MM.1S (cell line): ENCODE results near the gene TUBGCP3.

ENCODE experiments used
- EZH2phosphoT487 ChIP-seq: fragments of 300-600 bp; sonication (generic); IDR thresholded peaks from 2 replicates; pipeline ENCODE4 v1.6.1; 2018; ENCODE audit warnings: antibody characterized with exemption, low read length
- TF ChIP-seq, protein P1 (sequence below): fragments of 300-600 bp; sonication (generic); IDR thresholded peaks from 2 replicates; pipeline ENCODE4 v1.5.1; 2016; ENCODE audit warnings: antibody characterized with exemption, low read length, mixed read lengths

DNA sequence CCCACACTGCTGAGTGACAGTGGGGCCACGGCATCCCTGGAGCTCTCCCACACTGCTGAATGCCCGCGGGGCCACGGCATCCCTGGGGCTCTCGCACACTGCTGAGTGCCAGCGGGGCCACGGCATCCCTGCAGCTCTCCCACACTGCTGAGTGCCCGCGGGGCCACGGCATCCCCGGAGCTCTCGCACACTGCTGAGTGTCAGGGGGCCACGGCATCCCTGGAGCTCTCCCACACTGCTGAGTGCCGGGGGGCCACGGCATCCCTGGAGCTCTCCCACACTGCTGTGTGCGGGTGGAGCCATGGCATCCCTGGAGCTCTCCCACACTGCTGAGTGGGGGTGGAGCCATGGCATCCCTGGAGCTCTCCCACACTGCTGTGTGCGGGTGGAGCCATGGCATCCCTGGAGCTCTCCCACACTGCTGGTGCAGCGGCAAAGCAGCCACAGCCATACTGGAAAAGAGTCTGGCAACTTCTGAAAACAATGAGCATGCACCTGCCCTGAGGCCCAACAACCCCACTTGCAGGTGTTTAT is 8.6 kb downstream of the TUBGCP3 start:
- TF ChIP-seq, protein P1, sequence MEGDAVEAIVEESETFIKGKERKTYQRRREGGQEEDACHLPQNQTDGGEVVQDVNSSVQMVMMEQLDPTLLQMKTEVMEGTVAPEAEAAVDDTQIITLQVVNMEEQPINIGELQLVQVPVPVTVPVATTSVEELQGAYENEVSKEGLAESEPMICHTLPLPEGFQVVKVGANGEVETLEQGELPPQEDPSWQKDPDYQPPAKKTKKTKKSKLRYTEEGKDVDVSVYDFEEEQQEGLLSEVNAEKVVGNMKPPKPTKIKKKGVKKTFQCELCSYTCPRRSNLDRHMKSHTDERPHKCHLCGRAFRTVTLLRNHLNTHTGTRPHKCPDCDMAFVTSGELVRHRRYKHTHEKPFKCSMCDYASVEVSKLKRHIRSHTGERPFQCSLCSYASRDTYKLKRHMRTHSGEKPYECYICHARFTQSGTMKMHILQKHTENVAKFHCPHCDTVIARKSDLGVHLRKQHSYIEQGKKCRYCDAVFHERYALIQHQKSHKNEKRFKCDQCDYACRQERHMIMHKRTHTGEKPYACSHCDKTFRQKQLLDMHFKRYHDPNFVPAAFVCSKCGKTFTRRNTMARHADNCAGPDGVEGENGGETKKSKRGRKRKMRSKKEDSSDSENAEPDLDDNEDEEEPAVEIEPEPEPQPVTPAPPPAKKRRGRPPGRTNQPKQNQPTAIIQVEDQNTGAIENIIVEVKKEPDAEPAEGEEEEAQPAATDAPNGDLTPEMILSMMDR, result no peak
- TF ChIP-seq EZH2phosphoT487, result no peak
